ENCODE measurements around the gene KCNK10. TPM values are rescaled to one million over a fixed set of nuclear protein-coding genes. Genes with fewer than 3 reads are reported as not detected.

The KCNK10 gene
- total RNA-seq, 1 experiment from 2014 or later = 0.96 TPM

- ATAC-seq (no peak), DNase-seq (ENCODE audit: low spot score) (no peak)
- ChIA-PET CTCF (no interaction called here), POLR2A (no interaction called here)
- peaks cover 24% of the 10 kb centered on the region for H3K9me3 Mint-ChIP-seq
- peaks cover 4% of the 10 kb centered on the region for H3K36me3 Mint-ChIP-seq
- H3K27me3 Mint-ChIP-seq (ENCODE audit: low read depth) = no peaks in the 10 kb centered on the region
- peaks cover 33% of the 10 kb centered on the region for H3K4me1 Mint-ChIP-seq
- H3K27ac Mint-ChIP-seq = no peak overlapping the region
- TF ChIP-seq SOX15 (CRISPR knock-in tag; IDR thresholded peaks at IDR 0.05) (no peak), ZNF281 (CRISPR knock-in tag; IDR thresholded peaks at IDR 0.05) (no peak), NR1H2 (CRISPR knock-in tag; IDR thresholded peaks at IDR 0.05) (no peak), OVOL2 (CRISPR knock-in tag; IDR thresholded peaks at IDR 0.05; ENCODE audit: borderline replicate concordance) (no peak)
- H3K4me3 Mint-ChIP-seq = no peak overlapping the region
Measured at GRCh38 chr14:88359500-88359899, 36.4 kb upstream of the KCNK10 start.

- ATAC-seq (no peak), DNase-seq (ENCODE audit: low spot score) (no peak)
- Mint-ChIP-seq H3K4me3 (no peak overlapping the region), H3K36me3 (no peaks in the 10 kb centered on the region), H3K4me1 (peaks cover 10% of the 10 kb centered on the region), H3K9me3 (peaks cover 9% of the 10 kb centered on the region), H3K27me3 (ENCODE audit: low read depth) (no peaks in the 10 kb centered on the region), H3K27ac (no peak overlapping the region)
- CTCF ChIA-PET = no interaction called here
- POLR2A ChIA-PET = no interaction called here
- TF ChIP-seq ZNF423 (CRISPR knock-in tag; IDR thresholded peaks at IDR 0.05) (no peak), NFATC4 (CRISPR knock-in tag; IDR thresholded peaks at IDR 0.05) (no peak), FOXK1 (CRISPR knock-in tag; IDR thresholded peaks at IDR 0.05) (no peak), ATF1 (CRISPR knock-in tag; IDR thresholded peaks at IDR 0.05) (no peak), JAZF1 (CRISPR knock-in tag; IDR thresholded peaks at IDR 0.05) (no peak), IRF1 (CRISPR knock-in tag; IDR thresholded peaks at IDR 0.05) (no peak)
Measured at GRCh38 chr14:88354358-88354757, 31.3 kb upstream of the KCNK10 start.

- TF ChIP-seq MLX (CRISPR knock-in tag; IDR thresholded peaks at IDR 0.05) (no peak), E2F4 (CRISPR knock-in tag; IDR thresholded peaks at IDR 0.05; ENCODE audit: borderline replicate concordance, low read depth) (no peak), KAT7 (CRISPR knock-in tag; IDR thresholded peaks at IDR 0.05; ENCODE audit: borderline replicate concordance) (no peak), ZNF317 (CRISPR knock-in tag; IDR thresholded peaks at IDR 0.05; ENCODE audit: borderline replicate concordance, low read depth) (no peak), CREB1 (CRISPR knock-in tag; IDR thresholded peaks at IDR 0.05) (no peak), PRRX2 (CRISPR knock-in tag; IDR thresholded peaks at IDR 0.05) (no peak), ZBTB21 (CRISPR knock-in tag; IDR thresholded peaks at IDR 0.05; ENCODE audit: borderline replicate concordance) (no peak), ZNF138 (CRISPR knock-in tag; conservative IDR thresholded peaks at IDR 0.05) (no peak)
- POLR2A ChIA-PET = no interaction called here
- Mint-ChIP-seq H3K27ac (no peak overlapping the region), H3K27me3 (ENCODE audit: low read depth) (no peaks in the 10 kb centered on the region), H3K4me1 (peaks cover 10% of the 10 kb centered on the region), H3K4me3 (no peak overlapping the region), H3K9me3 (0 out of 2 replicates have a peak, but pooled peaks cover under 1% of the 10 kb centered on the region), H3K36me3 (no peaks in the 10 kb centered on the region)
- DNase-seq (ENCODE audit: low spot score) (no peak), ATAC-seq (no peak)
- CTCF ChIA-PET = interaction anchor here (0.8 kb wide), 1 partner anchor 163 kb away, joined by 4 read pairs; no protein-coding TSS in a partner anchor
Measured at GRCh38 chr14:88352698-88353097, 29.6 kb upstream of the KCNK10 start.
